IMR-90 (cell line): ENCODE results near the gene AKAP7. TPM values are rescaled to one million over a fixed set of nuclear protein-coding genes. Genes with fewer than 3 reads are reported as not detected.

Experiments
- ATAC-seq: fragments of 200-7000 bp; cut with Tn5 transposase; 2 replicates; pipeline ENCODE4 v1.9.1; 2020; ENCODE audit warnings: low read depth, mild to moderate bottlenecking, moderate library complexity
- BruUV-seq: library from RNA; stranded (reverse); fragments of 400-500 nt; replicated peaks from 2 replicates; lab custom pipeline; 2021; lab: Mats Ljungman, UMichigan
- CTCF ChIA-PET: fragments of 300-600 bp; formaldehyde crosslinking; extraction: SDS; loops from one replicate; lab custom pipeline; 2021; ENCODE audit warnings: antibody characterized with exemption; lab: Yijun Ruan, JAX
- POLR2A ChIA-PET: fragments of 300-600 bp; sonication (Branson Sonifier 250); formaldehyde crosslinking; loops from one replicate; lab custom pipeline; 2022; ENCODE audit warnings: antibody characterized with exemption; ENCODE audit not compliant: unreplicated experiment; lab: Charles Lee
- DNase-seq: peaks from one replicate; pipeline ENCODE4 v3.0.0; 2013
- H2AFZ ChIP-seq: replicated peaks from 2 replicates; pipeline ENCODE3; 2013; ENCODE audit warnings: low read length, mild to moderate bottlenecking; ENCODE audit not compliant: poor library complexity
- H2AK5ac ChIP-seq: 2 replicates; pipeline ENCODE4 v1.6.1; 2013; ENCODE audit warnings: low read depth, low read length, inconsistent platforms
- H2AK9ac ChIP-seq: replicated peaks from 2 replicates; pipeline ENCODE3; 2013; ENCODE audit warnings: mild to moderate bottlenecking, low read depth, low read length, moderate library complexity; ENCODE audit not compliant: poor library complexity
- H2BK120ac ChIP-seq: 2 replicates; pipeline ENCODE4 v1.6.1; 2013; ENCODE audit warnings: low read depth, low read length, inconsistent platforms
- H2BK15ac ChIP-seq: 3 replicates; pipeline ENCODE4 v1.6.1; 2013; ENCODE audit warnings: low read depth, low read length, inconsistent platforms
- H2BK20ac ChIP-seq: 2 replicates; pipeline ENCODE4 v1.6.1; 2013; ENCODE audit warnings: low read depth, mild to moderate bottlenecking, inconsistent platforms, low read length, moderate library complexity
- H2BK5ac ChIP-seq: 2 replicates; pipeline ENCODE4 v1.6.1; 2013; ENCODE audit warnings: mild to moderate bottlenecking, low read depth, low read length, inconsistent platforms; ENCODE audit not compliant: poor library complexity, severe bottlenecking
- H3K14ac ChIP-seq: replicated peaks from 2 replicates; pipeline ENCODE4 v1.6.1; 2013; ENCODE audit warnings: low read depth, low read length, inconsistent platforms
- H3K18ac ChIP-seq: 2 replicates; pipeline ENCODE4 v1.6.1; 2013; ENCODE audit warnings: low read depth, low read length, control low read depth
- H3K23ac ChIP-seq: 2 replicates; pipeline ENCODE4 v1.6.1; 2013; ENCODE audit warnings: low read depth, low read length, inconsistent platforms
- H3K27ac ChIP-seq: 2 replicates; pipeline ENCODE4 v1.5.1; 2013; ENCODE audit warnings: mild to moderate bottlenecking, control low read depth, low read length; ENCODE audit not compliant: insufficient read depth
- H3K27me3 ChIP-seq: 2 replicates; pipeline ENCODE4 v1.6.1; 2013; ENCODE audit warnings: low read length; ENCODE audit not compliant: control insufficient read depth, insufficient read depth
- H3K36me3 ChIP-seq: 2 replicates; pipeline ENCODE4 v1.6.1; 2013; ENCODE audit warnings: low read length, mixed read lengths; ENCODE audit not compliant: control insufficient read depth, insufficient read depth
- H3K4ac ChIP-seq: 2 replicates; pipeline ENCODE4 v1.6.1; 2013; ENCODE audit warnings: low read depth, low read length, inconsistent platforms
- H3K4me1 ChIP-seq: 2 replicates; pipeline ENCODE4 v1.6.1; 2013; ENCODE audit warnings: low read length, mixed read lengths; ENCODE audit not compliant: control insufficient read depth, insufficient read depth
- H3K4me2 ChIP-seq: 2 replicates; pipeline ENCODE4 v1.6.1; 2013; ENCODE audit warnings: low read depth, mild to moderate bottlenecking, control low read depth, low read length, moderate library complexity
- H3K4me3 ChIP-seq: 2 replicates; pipeline ENCODE4 v1.5.1; 2013; ENCODE audit warnings: low read depth, mild to moderate bottlenecking, control low read depth, low read length, moderate library complexity; ENCODE audit not compliant: insufficient read depth
- H3K56ac ChIP-seq: 2 replicates; pipeline ENCODE4 v1.6.1; 2013; ENCODE audit warnings: low read length, inconsistent platforms; ENCODE audit not compliant: insufficient read depth; ENCODE audit errors: extremely low read depth
- H3K79me1 ChIP-seq, 2 experiments: 2 replicates each; pipeline ENCODE4 v1.6.1; 2013; ENCODE audit warnings: low read length in 2 of 2, inconsistent platforms in 1 of 2, low read depth in 1 of 2
- H3K9ac ChIP-seq: 2 replicates; pipeline ENCODE4 v1.6.1; 2013; ENCODE audit warnings: low read depth, low read length, control low read depth
- H3K9me1 ChIP-seq: 2 replicates; pipeline ENCODE4 v1.6.1; 2013; ENCODE audit warnings: low read length, inconsistent platforms; ENCODE audit not compliant: insufficient read depth
- H3K9me3 ChIP-seq: 2 replicates; pipeline ENCODE4 v1.6.1; 2013; ENCODE audit warnings: low read length; ENCODE audit not compliant: control insufficient read depth, insufficient read depth
- H4K20me1 ChIP-seq: 2 replicates; pipeline ENCODE4 v1.6.1; 2013; ENCODE audit warnings: low read length, inconsistent platforms; ENCODE audit not compliant: insufficient read depth
- H4K5ac ChIP-seq: 2 replicates; pipeline ENCODE4 v1.6.1; 2013; ENCODE audit warnings: mild to moderate bottlenecking, low read depth, low read length, control low read depth
- H4K8ac ChIP-seq, 2 experiments: 2 replicates each; pipeline ENCODE4 v1.6.1; 2013; ENCODE audit warnings: low read depth in 2 of 2, low read length in 2 of 2, control low read depth in 1 of 2, inconsistent platforms in 1 of 2
- H4K91ac ChIP-seq: 2 replicates; pipeline ENCODE4 v1.6.1; 2013; ENCODE audit warnings: low read depth, low read length, inconsistent platforms; ENCODE audit not compliant: insufficient read depth
- CEBPB ChIP-seq: IDR thresholded peaks from 2 replicates; pipeline ENCODE4 v1.6.1; 2012; ENCODE audit warnings: low read depth, low read length, improper control_type of control experiment
- RAD21 ChIP-seq: IDR thresholded peaks from 2 replicates; pipeline ENCODE4 v1.6.1; 2012; ENCODE audit warnings: low read length, improper control_type of control experiment
- WGBS, 2 experiments: methylation state at CpG; one replicate each; pipeline versions ENCODE4 v1.1.5 to v1.1.7; 2013; ENCODE audit warnings: missing lambda C conversion rate in 2 of 2; ENCODE audit not compliant: insufficient read length in 1 of 2; ENCODE audit errors: extremely low coverage in 2 of 2; 5-methylcytosine and 5-hydroxymethylcytosine counted together
- dilution Hi-C: fragments of 300-500 bp; cut with HindIII; formaldehyde crosslinking; loops from one replicate; pipeline ENCODE4 v1.14.3; 2018; ENCODE audit warnings: low sequenced_read_pairs; ENCODE audit not compliant: unreplicated experiment
- in situ Hi-C: fragments of 300-500 bp; cut with MboI; formaldehyde crosslinking; loops from 3 replicates; pipeline ENCODE4 v1.14.3; 2019; ENCODE audit warnings: low sequenced_read_pairs, inconsistent platforms, mixed read lengths
- intact Hi-C: fragments of 100-400 bp; cut with micrococcal nuclease; formaldehyde crosslinking; loops from 2 replicates; pipeline ENCODE4 v1.10.0; 2022
- polyA plus RNA-seq, 3 experiments: library from polyadenylated mRNA; depleted of rRNA; stranded (reverse); fragments of >200 nt; gene quantifications; 2 replicates each; pipeline ENCODE4 v1.2.3, GENCODE V29; 2012; ENCODE audit warnings: low replicate concordance in 1 of 3
- total RNA-seq: library from RNA; depleted of rRNA; stranded (reverse); fragments of >200 nt; gene quantifications from 2 replicates; pipeline ENCODE4 v1.2.3, GENCODE V29; 2012

AKAP7 gene
- total and polyA plus RNA-seq, 2 of the 4 experiments (the other 2 are of a cell fraction): 0.54 to 1.1 TPM

- Histone ChIP-seq H4K5ac (no peak overlapping the region), H3K36me3 (no peaks in the 10 kb centered on the region), H3K4me3 (no peak overlapping the region), H3K27me3 (no peaks in the 10 kb centered on the region), H3K27ac (no peak overlapping the region), H3K18ac (no peak overlapping the region), H2BK120ac (no peak overlapping the region), H3K9me3 (no peaks in the 10 kb centered on the region), H3K23ac (no peak overlapping the region), H3K14ac (no peak overlapping the region), H3K56ac (no peak overlapping the region), H3K79me1 (no peaks in the 10 kb centered on the region; a peak in 1 of 4 replicates), H4K91ac (no peak overlapping the region), H3K4ac (no peak overlapping the region), H2AFZ (no peak overlapping the region), H2BK5ac (no peak overlapping the region), H3K9me1 (0 out of 2 replicates have a peak, but pooled peaks cover 4% of the 10 kb centered on the region), H3K4me2 (no peak overlapping the region), H2AK5ac (no peak overlapping the region), H3K4me1 (0 out of 2 replicates have a peak, but pooled peaks cover 3% of the 10 kb centered on the region), H3K9ac (no peak overlapping the region), H4K20me1 (no peaks in the 10 kb centered on the region), H2BK15ac (no peak overlapping the region), H2AK9ac (no peak overlapping the region), H2BK20ac (no peak overlapping the region), H4K8ac (no peak overlapping the region)
- DNase-seq: peak; percentile 41
- POLR2A ChIA-PET: no interaction called here
- CTCF ChIA-PET: no interaction called here
- dilution Hi-C loops (no loop called here), in situ Hi-C loops (no loop called here), intact Hi-C loops (loop anchor here (10.0 kb wide), 1 partner anchor 839 kb away; no protein-coding TSS in a partner anchor)
- no peak for ATAC-seq
- 100% methylated on average over 1 of the region's 1 CpG; no CpG with 5 or more reads in 1 of the 2 experiments for WGBS, 2 experiments
- BruUV-seq: no TSS peak
- no peak for TF ChIP-seq RAD21
- TF ChIP-seq CEBPB: peak; percentile 55
Observed at GRCh38 chr6:131163886-131164285, 28.6 kb downstream of the AKAP7 start.
